IMR-90 (cell line): Measurements from ENCODE around the gene ZNF280A. TPM values are rescaled to one million over a fixed set of nuclear protein-coding genes. Genes with fewer than 3 reads are reported as not detected.

Source experiments
- ATAC-seq: fragments of 200-7000 bp; cut with Tn5 transposase; 2 replicates; pipeline ENCODE4 v1.9.1; 2020; ENCODE audit warnings: low read depth, mild to moderate bottlenecking, moderate library complexity
- BruUV-seq: library from RNA; stranded (reverse); fragments of 400-500 nt; replicated peaks from 2 replicates; lab custom pipeline; 2021; lab: Mats Ljungman, UMichigan
- CTCF ChIA-PET: fragments of 300-600 bp; formaldehyde crosslinking; extraction: SDS; loops from one replicate; lab custom pipeline; 2021; ENCODE audit warnings: antibody characterized with exemption; lab: Yijun Ruan, JAX
- POLR2A ChIA-PET: fragments of 300-600 bp; sonication (Branson Sonifier 250); formaldehyde crosslinking; loops from one replicate; lab custom pipeline; 2022; ENCODE audit warnings: antibody characterized with exemption; ENCODE audit not compliant: unreplicated experiment; lab: Charles Lee
- DNase-seq: peaks from one replicate; pipeline ENCODE4 v3.0.0; 2013
- H2AFZ ChIP-seq: replicated peaks from 2 replicates; pipeline ENCODE3; 2013; ENCODE audit warnings: low read length, mild to moderate bottlenecking; ENCODE audit not compliant: poor library complexity
- H2AK5ac ChIP-seq: 2 replicates; pipeline ENCODE4 v1.6.1; 2013; ENCODE audit warnings: low read depth, low read length, inconsistent platforms
- H2AK9ac ChIP-seq: replicated peaks from 2 replicates; pipeline ENCODE3; 2013; ENCODE audit warnings: mild to moderate bottlenecking, low read depth, low read length, moderate library complexity; ENCODE audit not compliant: poor library complexity
- H2BK120ac ChIP-seq: 2 replicates; pipeline ENCODE4 v1.6.1; 2013; ENCODE audit warnings: low read depth, low read length, inconsistent platforms
- H2BK15ac ChIP-seq: 3 replicates; pipeline ENCODE4 v1.6.1; 2013; ENCODE audit warnings: low read depth, low read length, inconsistent platforms
- H2BK20ac ChIP-seq: 2 replicates; pipeline ENCODE4 v1.6.1; 2013; ENCODE audit warnings: low read depth, mild to moderate bottlenecking, inconsistent platforms, low read length, moderate library complexity
- H2BK5ac ChIP-seq: 2 replicates; pipeline ENCODE4 v1.6.1; 2013; ENCODE audit warnings: mild to moderate bottlenecking, low read depth, low read length, inconsistent platforms; ENCODE audit not compliant: poor library complexity, severe bottlenecking
- H3K14ac ChIP-seq: replicated peaks from 2 replicates; pipeline ENCODE4 v1.6.1; 2013; ENCODE audit warnings: low read depth, low read length, inconsistent platforms
- H3K18ac ChIP-seq: 2 replicates; pipeline ENCODE4 v1.6.1; 2013; ENCODE audit warnings: low read depth, low read length, control low read depth
- H3K23ac ChIP-seq: 2 replicates; pipeline ENCODE4 v1.6.1; 2013; ENCODE audit warnings: low read depth, low read length, inconsistent platforms
- H3K27ac ChIP-seq: 2 replicates; pipeline ENCODE4 v1.5.1; 2013; ENCODE audit warnings: mild to moderate bottlenecking, control low read depth, low read length; ENCODE audit not compliant: insufficient read depth
- H3K27me3 ChIP-seq: 2 replicates; pipeline ENCODE4 v1.6.1; 2013; ENCODE audit warnings: low read length; ENCODE audit not compliant: control insufficient read depth, insufficient read depth
- H3K36me3 ChIP-seq: 2 replicates; pipeline ENCODE4 v1.6.1; 2013; ENCODE audit warnings: low read length, mixed read lengths; ENCODE audit not compliant: control insufficient read depth, insufficient read depth
- H3K4ac ChIP-seq: 2 replicates; pipeline ENCODE4 v1.6.1; 2013; ENCODE audit warnings: low read depth, low read length, inconsistent platforms
- H3K4me1 ChIP-seq: 2 replicates; pipeline ENCODE4 v1.6.1; 2013; ENCODE audit warnings: low read length, mixed read lengths; ENCODE audit not compliant: control insufficient read depth, insufficient read depth
- H3K4me2 ChIP-seq: 2 replicates; pipeline ENCODE4 v1.6.1; 2013; ENCODE audit warnings: low read depth, mild to moderate bottlenecking, control low read depth, low read length, moderate library complexity
- H3K4me3 ChIP-seq: 2 replicates; pipeline ENCODE4 v1.5.1; 2013; ENCODE audit warnings: low read depth, mild to moderate bottlenecking, control low read depth, low read length, moderate library complexity; ENCODE audit not compliant: insufficient read depth
- H3K56ac ChIP-seq: 2 replicates; pipeline ENCODE4 v1.6.1; 2013; ENCODE audit warnings: low read length, inconsistent platforms; ENCODE audit not compliant: insufficient read depth; ENCODE audit errors: extremely low read depth
- H3K79me1 ChIP-seq, 2 experiments: 2 replicates each; pipeline ENCODE4 v1.6.1; 2013; ENCODE audit warnings: low read length in 2 of 2, inconsistent platforms in 1 of 2, low read depth in 1 of 2
- H3K9ac ChIP-seq: 2 replicates; pipeline ENCODE4 v1.6.1; 2013; ENCODE audit warnings: low read depth, low read length, control low read depth
- H3K9me1 ChIP-seq: 2 replicates; pipeline ENCODE4 v1.6.1; 2013; ENCODE audit warnings: low read length, inconsistent platforms; ENCODE audit not compliant: insufficient read depth
- H3K9me3 ChIP-seq: 2 replicates; pipeline ENCODE4 v1.6.1; 2013; ENCODE audit warnings: low read length; ENCODE audit not compliant: control insufficient read depth, insufficient read depth
- H4K20me1 ChIP-seq: 2 replicates; pipeline ENCODE4 v1.6.1; 2013; ENCODE audit warnings: low read length, inconsistent platforms; ENCODE audit not compliant: insufficient read depth
- H4K5ac ChIP-seq: 2 replicates; pipeline ENCODE4 v1.6.1; 2013; ENCODE audit warnings: mild to moderate bottlenecking, low read depth, low read length, control low read depth
- H4K8ac ChIP-seq, 2 experiments: 2 replicates each; pipeline ENCODE4 v1.6.1; 2013; ENCODE audit warnings: low read depth in 2 of 2, low read length in 2 of 2, control low read depth in 1 of 2, inconsistent platforms in 1 of 2
- H4K91ac ChIP-seq: 2 replicates; pipeline ENCODE4 v1.6.1; 2013; ENCODE audit warnings: low read depth, low read length, inconsistent platforms; ENCODE audit not compliant: insufficient read depth
- BHLHE40 ChIP-seq: fragments of 150-350 bp; IDR thresholded peaks from 2 replicates; pipeline ENCODE4 v1.6.1; 2016; ENCODE audit warnings: mild to moderate bottlenecking, low read depth, low read length
- CEBPB ChIP-seq: IDR thresholded peaks from 2 replicates; pipeline ENCODE4 v1.6.1; 2012; ENCODE audit warnings: low read depth, low read length, improper control_type of control experiment
- CHD1 ChIP-seq: IDR thresholded peaks from 2 replicates; pipeline ENCODE4 v1.6.1; 2012; ENCODE audit warnings: low read depth, low read length, improper control_type of control experiment
- FOS ChIP-seq: fragments of 150-350 bp; IDR thresholded peaks from 2 replicates; pipeline ENCODE4 v1.6.1; 2016; ENCODE audit warnings: low read depth, low read length
- MAFK ChIP-seq: IDR thresholded peaks from 2 replicates; pipeline ENCODE4 v1.6.1; 2012; ENCODE audit warnings: low read depth, low read length, improper control_type of control experiment
- MAZ ChIP-seq: IDR thresholded peaks from 2 replicates; pipeline ENCODE4 v1.6.1; 2012; ENCODE audit warnings: low read depth, mild to moderate bottlenecking, low read length, improper control_type of control experiment, moderate library complexity, borderline replicate concordance
- MXI1 ChIP-seq: IDR thresholded peaks from 2 replicates; pipeline ENCODE4 v1.6.1; 2012; ENCODE audit warnings: low read depth, mild to moderate bottlenecking, low read length, moderate library complexity, borderline replicate concordance
- NFE2L2 ChIP-seq: fragments of 150-350 bp; IDR thresholded peaks from 2 replicates; pipeline ENCODE4 v1.6.1; 2016; ENCODE audit warnings: low read depth, mild to moderate bottlenecking, low read length
- RAD21 ChIP-seq: IDR thresholded peaks from 2 replicates; pipeline ENCODE4 v1.6.1; 2012; ENCODE audit warnings: low read length, improper control_type of control experiment
- RCOR1 ChIP-seq: IDR thresholded peaks from 2 replicates; pipeline ENCODE4 v1.6.1; 2012; ENCODE audit warnings: mild to moderate bottlenecking, low read length, improper control_type of control experiment; ENCODE audit not compliant: insufficient replicate concordance
- RFX5 ChIP-seq: IDR thresholded peaks from 2 replicates; pipeline ENCODE4 v1.8.0; 2012; ENCODE audit warnings: low read depth, mild to moderate bottlenecking, low read length, moderate library complexity
- SMC3 ChIP-seq: fragments of 150-350 bp; IDR thresholded peaks from 2 replicates; pipeline ENCODE4 v1.6.1; 2016; ENCODE audit warnings: low read depth, mild to moderate bottlenecking, antibody characterized with exemption, low read length, moderate library complexity
- WGBS, 2 experiments: methylation state at CpG; one replicate each; pipeline versions ENCODE4 v1.1.5 to v1.1.7; 2013; ENCODE audit warnings: missing lambda C conversion rate in 2 of 2; ENCODE audit not compliant: insufficient read length in 1 of 2; ENCODE audit errors: extremely low coverage in 2 of 2; 5-methylcytosine and 5-hydroxymethylcytosine counted together
- dilution Hi-C: fragments of 300-500 bp; cut with HindIII; formaldehyde crosslinking; loops from one replicate; pipeline ENCODE4 v1.14.3; 2018; ENCODE audit warnings: low sequenced_read_pairs; ENCODE audit not compliant: unreplicated experiment
- in situ Hi-C: fragments of 300-500 bp; cut with MboI; formaldehyde crosslinking; loops from 3 replicates; pipeline ENCODE4 v1.14.3; 2019; ENCODE audit warnings: low sequenced_read_pairs, inconsistent platforms, mixed read lengths
- intact Hi-C: fragments of 100-400 bp; cut with micrococcal nuclease; formaldehyde crosslinking; loops from 2 replicates; pipeline ENCODE4 v1.10.0; 2022
- polyA plus RNA-seq, 3 experiments: library from polyadenylated mRNA; depleted of rRNA; stranded (reverse); fragments of >200 nt; gene quantifications; 2 replicates each; pipeline ENCODE4 v1.2.3, GENCODE V29; 2012; ENCODE audit warnings: low replicate concordance in 1 of 3
- total RNA-seq: library from RNA; depleted of rRNA; stranded (reverse); fragments of >200 nt; gene quantifications from 2 replicates; pipeline ENCODE4 v1.2.3, GENCODE V29; 2012
- TF ChIP-seq, protein P1 (sequence below): conservative IDR thresholded peaks from 2 replicates; pipeline ENCODE4 v1.5.1; 2012; ENCODE audit warnings: mild to moderate bottlenecking, low read depth, low read length, improper control_type of control experiment
- TF ChIP-seq, protein P2 (sequence below): fragments of 150-350 bp; IDR thresholded peaks from 2 replicates; pipeline ENCODE4 v1.6.1; 2017; ENCODE audit warnings: mild to moderate bottlenecking, antibody characterized with exemption, low read length, low read depth
- TF ChIP-seq, protein P3 (sequence below): fragments of 150-350 bp; IDR thresholded peaks from 2 replicates; pipeline ENCODE4 v1.6.1; 2016; ENCODE audit warnings: low read depth, mild to moderate bottlenecking, low read length, moderate library complexity, borderline replicate concordance

Gene ZNF280A
- total and polyA plus RNA-seq, 2 of the 4 experiments (the other 2 are of a cell fraction) = not detected

DNA sequence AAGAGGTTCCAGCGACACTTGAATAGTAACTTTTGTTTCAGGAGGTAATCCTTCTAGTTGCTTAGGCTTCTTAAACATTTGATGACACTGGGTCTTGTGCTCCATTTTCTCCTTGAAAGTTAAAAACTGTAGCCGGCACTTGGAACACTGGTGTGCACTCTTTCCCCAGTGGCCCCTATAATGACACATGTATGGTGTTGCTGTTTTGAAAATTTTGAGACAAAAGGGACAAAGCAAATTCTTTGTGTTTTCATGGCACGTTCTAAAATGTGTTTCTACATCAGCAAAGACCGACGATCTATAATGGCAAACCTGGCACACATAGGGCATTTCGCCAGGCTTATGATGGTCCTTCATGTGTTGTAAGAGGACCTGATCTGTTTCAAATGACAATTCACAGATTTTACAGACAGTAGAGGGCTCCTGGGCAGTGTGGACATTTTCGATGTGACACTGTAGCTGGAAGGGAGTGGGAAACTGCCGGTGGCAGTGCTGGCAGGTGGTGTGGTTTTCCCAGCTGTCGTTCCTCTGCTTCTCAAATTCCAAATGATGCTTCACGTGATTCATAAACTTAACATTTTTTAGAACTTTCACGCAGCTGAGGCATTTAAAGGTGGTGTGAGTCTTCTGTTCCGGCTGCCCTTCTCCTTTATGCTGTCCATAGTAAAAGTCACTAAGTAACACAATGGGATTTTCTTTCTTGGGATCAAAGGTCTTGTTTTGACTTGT is 32.0 kb downstream of the ZNF280A start:
- H3K56ac ChIP-seq = no peak overlapping the region
- no peaks in the 10 kb centered on the region for H3K4me1 ChIP-seq
- H2BK20ac ChIP-seq = no peak overlapping the region
- no peak overlapping the region for H3K23ac ChIP-seq
- CTCF ChIA-PET = no interaction called here
- H3K9me1 ChIP-seq = no peaks in the 10 kb centered on the region
- dilution Hi-C loops = no loop called here
- POLR2A ChIA-PET = no interaction called here
- no peak overlapping the region for H2AK5ac ChIP-seq
- H2AK9ac ChIP-seq = no peak overlapping the region
- in situ Hi-C loops = no loop called here
- intact Hi-C loops = no loop called here
- ATAC-seq (no peak), DNase-seq (no peak)
- H3K4me3 ChIP-seq = no peak overlapping the region
- H3K4ac ChIP-seq = no peak overlapping the region
- H4K5ac ChIP-seq = no peak overlapping the region
- H3K9ac ChIP-seq = no peak overlapping the region
- no CpG with 5 or more reads among the region's 12 CpGs for WGBS, 2 experiments
- H4K20me1 ChIP-seq = no peaks in the 10 kb centered on the region
- no peaks in the 10 kb centered on the region for H3K9me3 ChIP-seq
- no peak overlapping the region for H3K14ac ChIP-seq
- H4K91ac ChIP-seq = no peak overlapping the region
- H4K8ac ChIP-seq = no peak overlapping the region
- H2BK15ac ChIP-seq = no peak overlapping the region
- H3K36me3 ChIP-seq = no peaks in the 10 kb centered on the region
- H2BK120ac ChIP-seq = no peak overlapping the region
- H2AFZ ChIP-seq = no peak overlapping the region
- no peak overlapping the region for H3K18ac ChIP-seq
- H2BK5ac ChIP-seq = no peak overlapping the region
- H3K27ac ChIP-seq = no peak overlapping the region
- H3K4me2 ChIP-seq = no peak overlapping the region
- no peaks in the 10 kb centered on the region for H3K27me3 ChIP-seq
- BruUV-seq = TSS peak; percentile 65
- H3K79me1 ChIP-seq = no peaks in the 10 kb centered on the region
- TF ChIP-seq CEBPB = no peak
- TF ChIP-seq CHD1 = no peak
- TF ChIP-seq, protein P1, sequence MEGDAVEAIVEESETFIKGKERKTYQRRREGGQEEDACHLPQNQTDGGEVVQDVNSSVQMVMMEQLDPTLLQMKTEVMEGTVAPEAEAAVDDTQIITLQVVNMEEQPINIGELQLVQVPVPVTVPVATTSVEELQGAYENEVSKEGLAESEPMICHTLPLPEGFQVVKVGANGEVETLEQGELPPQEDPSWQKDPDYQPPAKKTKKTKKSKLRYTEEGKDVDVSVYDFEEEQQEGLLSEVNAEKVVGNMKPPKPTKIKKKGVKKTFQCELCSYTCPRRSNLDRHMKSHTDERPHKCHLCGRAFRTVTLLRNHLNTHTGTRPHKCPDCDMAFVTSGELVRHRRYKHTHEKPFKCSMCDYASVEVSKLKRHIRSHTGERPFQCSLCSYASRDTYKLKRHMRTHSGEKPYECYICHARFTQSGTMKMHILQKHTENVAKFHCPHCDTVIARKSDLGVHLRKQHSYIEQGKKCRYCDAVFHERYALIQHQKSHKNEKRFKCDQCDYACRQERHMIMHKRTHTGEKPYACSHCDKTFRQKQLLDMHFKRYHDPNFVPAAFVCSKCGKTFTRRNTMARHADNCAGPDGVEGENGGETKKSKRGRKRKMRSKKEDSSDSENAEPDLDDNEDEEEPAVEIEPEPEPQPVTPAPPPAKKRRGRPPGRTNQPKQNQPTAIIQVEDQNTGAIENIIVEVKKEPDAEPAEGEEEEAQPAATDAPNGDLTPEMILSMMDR = no peak
- TF ChIP-seq MAFK = no peak
- no peak for TF ChIP-seq BHLHE40
- TF ChIP-seq RAD21 = no peak
- TF ChIP-seq, protein P2, sequence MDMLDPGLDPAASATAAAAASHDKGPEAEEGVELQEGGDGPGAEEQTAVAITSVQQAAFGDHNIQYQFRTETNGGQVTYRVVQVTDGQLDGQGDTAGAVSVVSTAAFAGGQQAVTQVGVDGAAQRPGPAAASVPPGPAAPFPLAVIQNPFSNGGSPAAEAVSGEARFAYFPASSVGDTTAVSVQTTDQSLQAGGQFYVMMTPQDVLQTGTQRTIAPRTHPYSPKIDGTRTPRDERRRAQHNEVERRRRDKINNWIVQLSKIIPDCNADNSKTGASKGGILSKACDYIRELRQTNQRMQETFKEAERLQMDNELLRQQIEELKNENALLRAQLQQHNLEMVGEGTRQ = no peak
- TF ChIP-seq RCOR1 = no peak
- TF ChIP-seq, protein P3, sequence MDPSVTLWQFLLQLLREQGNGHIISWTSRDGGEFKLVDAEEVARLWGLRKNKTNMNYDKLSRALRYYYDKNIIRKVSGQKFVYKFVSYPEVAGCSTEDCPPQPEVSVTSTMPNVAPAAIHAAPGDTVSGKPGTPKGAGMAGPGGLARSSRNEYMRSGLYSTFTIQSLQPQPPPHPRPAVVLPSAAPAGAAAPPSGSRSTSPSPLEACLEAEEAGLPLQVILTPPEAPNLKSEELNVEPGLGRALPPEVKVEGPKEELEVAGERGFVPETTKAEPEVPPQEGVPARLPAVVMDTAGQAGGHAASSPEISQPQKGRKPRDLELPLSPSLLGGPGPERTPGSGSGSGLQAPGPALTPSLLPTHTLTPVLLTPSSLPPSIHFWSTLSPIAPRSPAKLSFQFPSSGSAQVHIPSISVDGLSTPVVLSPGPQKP = no peak
- no peak for TF ChIP-seq NFE2L2
- no peak for TF ChIP-seq MAZ
- no peak for TF ChIP-seq FOS
- no peak for TF ChIP-seq MXI1
- TF ChIP-seq RFX5 = no peak
- TF ChIP-seq SMC3 = no peak
